ENCODE measurements around the gene GAL3ST3.

GRCh38 chr11:66011785-66012303 is 37.1 kb downstream of the GAL3ST3 start, which contains the start of gene CST6:
- TF ChIP-seq, protein P1, sequence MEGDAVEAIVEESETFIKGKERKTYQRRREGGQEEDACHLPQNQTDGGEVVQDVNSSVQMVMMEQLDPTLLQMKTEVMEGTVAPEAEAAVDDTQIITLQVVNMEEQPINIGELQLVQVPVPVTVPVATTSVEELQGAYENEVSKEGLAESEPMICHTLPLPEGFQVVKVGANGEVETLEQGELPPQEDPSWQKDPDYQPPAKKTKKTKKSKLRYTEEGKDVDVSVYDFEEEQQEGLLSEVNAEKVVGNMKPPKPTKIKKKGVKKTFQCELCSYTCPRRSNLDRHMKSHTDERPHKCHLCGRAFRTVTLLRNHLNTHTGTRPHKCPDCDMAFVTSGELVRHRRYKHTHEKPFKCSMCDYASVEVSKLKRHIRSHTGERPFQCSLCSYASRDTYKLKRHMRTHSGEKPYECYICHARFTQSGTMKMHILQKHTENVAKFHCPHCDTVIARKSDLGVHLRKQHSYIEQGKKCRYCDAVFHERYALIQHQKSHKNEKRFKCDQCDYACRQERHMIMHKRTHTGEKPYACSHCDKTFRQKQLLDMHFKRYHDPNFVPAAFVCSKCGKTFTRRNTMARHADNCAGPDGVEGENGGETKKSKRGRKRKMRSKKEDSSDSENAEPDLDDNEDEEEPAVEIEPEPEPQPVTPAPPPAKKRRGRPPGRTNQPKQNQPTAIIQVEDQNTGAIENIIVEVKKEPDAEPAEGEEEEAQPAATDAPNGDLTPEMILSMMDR (conservative IDR thresholded peaks at IDR 0.05; ENCODE audit: low read length): no peak
- no peak for TF ChIP-seq EZH2phosphoT487 (IDR thresholded peaks at IDR 0.05; ENCODE audit: borderline replicate concordance, low read depth, low read length)
